Fibroblast of skin of abdomen (primary cell): Measurements from ENCODE around the gene KIF1C.

Experiments used
- DNase-seq: peaks from one replicate; pipeline ENCODE4 v3.0.0-alpha.2; 2013

Gene KIF1C

DNA sequence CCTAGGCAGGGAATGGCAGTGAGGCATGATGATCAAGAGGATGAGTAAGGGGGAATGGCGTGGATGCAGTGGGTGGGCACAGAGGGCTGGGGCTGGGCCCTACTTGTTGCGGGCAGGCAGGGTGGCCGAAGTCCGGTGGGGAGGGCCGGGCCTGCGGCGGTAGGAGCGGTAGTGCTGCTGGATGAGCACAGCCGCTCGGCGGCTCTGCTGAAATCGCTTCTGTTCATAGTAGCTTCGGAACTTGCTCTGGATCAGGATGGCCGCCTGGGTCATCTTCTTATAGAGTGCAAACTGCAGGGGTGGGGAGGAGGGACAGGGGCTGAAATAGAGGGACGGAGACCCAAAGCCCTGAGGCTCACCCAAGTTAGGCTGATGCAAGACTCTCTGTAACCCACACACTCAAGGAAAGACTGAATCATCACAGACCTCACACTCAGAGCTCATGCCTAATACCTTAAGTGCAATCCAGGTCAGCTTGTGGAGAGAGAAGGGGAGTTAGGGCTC is 28.7 kb upstream of the KIF1C start:
- DNase-seq = peak; percentile 96

- DNase-seq = no peak
These were observed 28.1 kb upstream of the KIF1C start for GRCh38 chr17:4969551-4970173.

- DNase-seq = no peak
These were observed 27.5 kb upstream of the KIF1C start for GRCh38 chr17:4970273-4970672.

DNA sequence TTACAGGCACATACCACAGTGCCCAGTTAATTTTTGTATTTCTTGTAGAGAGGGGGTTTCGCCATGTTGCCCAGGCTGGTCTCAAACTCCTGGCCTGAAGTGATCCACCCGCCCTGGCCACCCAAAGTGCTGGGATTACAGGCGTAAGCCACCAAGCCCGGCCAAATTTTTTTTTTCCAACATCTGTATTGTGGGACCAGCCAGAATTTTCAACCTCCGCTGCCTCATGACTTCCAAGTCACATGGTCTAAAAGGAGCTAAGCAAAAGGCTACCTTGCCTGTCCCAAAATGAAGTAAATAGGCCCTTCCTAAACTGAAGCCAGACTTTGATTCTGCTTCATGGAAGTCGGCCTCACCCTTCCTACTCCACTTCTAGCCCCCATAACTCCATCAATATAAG is 25.9 kb upstream of the KIF1C start:
- DNase-seq = no peak

DNA sequence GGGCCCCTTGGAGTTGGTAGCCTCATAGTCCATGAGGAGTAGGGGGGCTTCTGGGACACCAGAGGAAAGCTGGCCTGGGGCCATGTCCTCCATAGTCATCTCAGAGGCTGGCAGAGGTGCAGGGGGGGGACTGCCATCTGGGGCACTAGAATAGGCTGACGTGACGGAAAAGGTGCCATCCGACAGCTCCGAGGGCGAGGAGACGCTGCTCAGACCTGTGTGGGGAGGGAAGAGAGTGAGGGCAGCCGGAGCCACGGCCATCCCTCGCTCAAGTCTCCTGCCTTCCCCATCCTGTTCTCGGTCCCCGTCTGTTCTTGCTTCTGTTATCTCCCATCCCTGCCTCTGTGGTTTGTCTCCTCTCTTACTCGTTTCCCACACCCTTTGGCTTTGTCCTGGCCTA is 25.4 kb upstream of the KIF1C start:
- DNase-seq = no peak

- DNase-seq = no peak
These were observed 25.0 kb upstream of the KIF1C start for GRCh38 chr17:4972752-4973151.

DNA sequence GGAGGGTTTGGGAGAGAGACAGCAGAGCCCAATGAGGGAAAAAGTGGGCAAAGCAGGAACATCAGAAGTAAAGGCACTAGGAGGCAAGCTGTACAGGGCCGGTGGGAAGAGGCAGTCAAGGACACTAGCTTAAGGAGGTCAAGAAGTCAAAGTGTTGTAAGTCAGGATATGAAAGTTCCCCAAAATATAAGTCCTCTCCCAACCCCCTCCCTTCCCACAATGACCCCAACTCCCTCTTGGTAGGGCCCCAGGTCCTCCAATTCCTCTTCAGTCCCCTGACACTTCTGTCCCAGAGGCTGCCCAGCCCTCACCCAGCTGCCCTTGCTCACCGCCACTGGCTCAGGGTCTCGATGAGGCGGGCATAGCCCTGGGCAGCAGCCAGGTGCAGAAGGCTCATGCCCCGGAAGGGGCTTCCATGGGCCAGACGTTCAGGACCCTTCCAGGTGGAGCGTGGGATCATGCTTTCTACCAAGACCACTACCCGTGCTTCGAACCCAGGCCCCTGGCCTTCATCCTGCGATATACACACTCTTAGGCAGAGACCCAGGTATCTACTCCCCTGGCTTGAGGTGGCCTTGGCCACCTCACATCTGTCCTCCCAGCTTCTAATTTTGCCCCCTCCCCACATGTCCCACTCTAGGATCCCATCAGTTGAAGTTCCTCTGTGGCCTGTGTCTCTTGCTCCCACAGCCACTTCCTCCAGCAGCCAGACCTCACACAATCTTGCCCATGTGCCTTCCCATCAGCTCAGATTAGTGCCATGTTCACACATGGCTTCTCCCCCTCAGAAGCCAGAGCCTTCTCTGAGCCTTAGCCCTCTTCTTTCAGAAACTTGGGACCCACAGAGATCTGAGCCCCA is 24.3 kb upstream of the KIF1C start:
- no peak for DNase-seq

- DNase-seq = no peak
These were observed 23.6 kb upstream of the KIF1C start for GRCh38 chr17:4974115-4974670.

- no peak for DNase-seq
These were observed 19.0 kb upstream of the KIF1C start for GRCh38 chr17:4978726-4979125.

DNA sequence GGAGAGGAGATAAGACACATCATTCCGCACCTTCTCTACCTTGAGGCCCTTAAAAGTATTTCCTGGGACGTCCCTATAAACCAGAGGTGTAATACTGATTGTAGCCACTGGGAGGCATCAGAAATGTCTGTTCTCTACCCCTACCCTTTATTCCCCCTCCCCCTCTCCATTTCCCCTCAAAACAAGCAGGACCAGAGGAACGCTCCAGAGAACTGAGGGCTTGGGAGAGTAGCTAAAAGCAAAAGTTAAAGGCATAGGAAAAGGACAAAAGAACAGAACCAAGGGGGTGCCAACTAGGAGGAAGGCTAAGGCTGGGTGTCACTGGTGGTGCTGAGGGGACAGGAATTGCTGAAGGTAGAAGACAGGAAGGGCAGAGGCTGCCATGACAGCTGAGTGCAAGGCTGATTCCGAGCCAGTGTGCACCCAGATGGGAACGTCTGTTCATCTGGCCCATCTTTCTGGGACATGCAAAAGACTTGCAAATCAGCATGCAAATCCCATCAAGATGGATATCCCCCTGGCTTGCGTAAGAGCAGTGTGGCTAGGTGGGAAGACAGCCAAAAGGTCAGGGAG is 17.0 kb upstream of the KIF1C start:
- DNase-seq = peak; percentile 50

- no peak for DNase-seq
These were observed 15.4 kb upstream of the KIF1C start for GRCh38 chr17:4982305-4982704.

- DNase-seq = no peak
These were observed 11.3 kb upstream of the KIF1C start for GRCh38 chr17:4986403-4986802.

GRCh38 chr17:4986951-4987766 is 10.6 kb upstream of the KIF1C start, which contains the start of gene CAMTA2:
Gene CAMTA2 (minus strand): TSS chr17:4987675. CDS start chr17:4986222, 1,453 bp downstream.
- DNase-seq = peak; percentile 79

DNA sequence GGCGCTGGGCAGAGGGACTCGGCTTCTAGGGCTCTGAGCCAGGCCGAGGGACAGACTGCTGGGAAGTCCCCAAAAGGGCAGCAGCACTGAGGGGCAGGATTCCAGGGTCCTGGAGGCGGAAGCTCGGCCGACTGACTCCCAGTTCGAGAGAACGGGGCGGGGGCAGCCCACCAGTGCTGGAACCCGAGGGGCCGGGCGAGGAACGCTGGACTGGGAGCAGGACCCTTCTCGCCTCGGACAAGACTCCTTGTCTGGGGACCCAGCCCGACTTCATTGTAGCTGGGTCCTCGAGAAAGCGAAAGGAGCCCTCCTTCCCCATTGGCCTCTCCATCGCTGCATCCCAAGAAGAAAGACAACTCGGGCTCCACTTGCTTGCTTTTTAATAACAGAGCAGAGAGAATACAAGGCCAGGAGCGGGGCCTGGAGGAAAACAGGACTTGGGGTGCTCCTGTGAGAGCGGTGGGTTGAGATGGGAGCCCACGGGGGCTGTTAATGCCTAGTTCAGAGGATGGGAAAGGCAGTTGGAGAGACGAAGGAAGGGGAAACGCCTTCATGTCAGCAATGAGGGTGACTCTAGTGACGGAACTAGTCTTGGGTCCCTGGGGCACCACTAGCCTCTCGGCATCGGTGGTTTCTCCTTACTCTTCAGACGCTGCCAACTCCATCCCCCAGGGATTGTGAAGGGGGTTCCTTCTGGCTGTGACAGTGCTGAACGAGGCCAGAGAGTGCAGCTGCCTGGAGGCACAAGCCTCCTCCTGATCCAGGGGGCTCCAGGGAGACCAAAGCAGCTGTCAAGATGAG is 9.8 kb upstream of the KIF1C start:
- peak; percentile 10 for DNase-seq

DNA sequence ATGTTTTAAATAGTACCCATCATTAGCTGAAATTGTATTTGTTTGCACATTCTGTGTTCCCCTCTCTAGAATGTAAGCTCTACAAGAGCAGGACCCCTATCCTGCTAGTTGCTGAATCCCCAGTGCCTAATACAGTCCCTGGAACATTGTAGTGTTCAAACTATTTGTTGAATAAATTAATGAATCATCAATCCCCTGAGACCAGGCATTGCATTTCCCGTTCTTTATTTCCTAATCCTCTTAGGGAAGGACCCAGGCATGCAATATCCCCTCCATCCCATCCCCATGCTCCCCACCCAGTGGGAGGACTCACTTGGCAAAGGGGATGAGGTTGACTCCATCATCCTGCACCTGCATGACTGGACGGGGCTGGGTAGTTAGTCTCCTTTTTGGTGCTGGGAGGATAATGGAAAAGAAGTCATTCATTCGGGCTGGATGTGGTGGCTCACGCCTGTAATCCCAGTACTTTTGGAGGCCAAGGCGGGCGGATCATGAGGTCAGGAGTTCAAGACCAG is 3.6 kb upstream of the KIF1C start:
- no peak for DNase-seq

GRCh38 chr17:4998027-4998731 is 429 bp downstream of the KIF1C start:
- DNase-seq = no peak

DNA sequence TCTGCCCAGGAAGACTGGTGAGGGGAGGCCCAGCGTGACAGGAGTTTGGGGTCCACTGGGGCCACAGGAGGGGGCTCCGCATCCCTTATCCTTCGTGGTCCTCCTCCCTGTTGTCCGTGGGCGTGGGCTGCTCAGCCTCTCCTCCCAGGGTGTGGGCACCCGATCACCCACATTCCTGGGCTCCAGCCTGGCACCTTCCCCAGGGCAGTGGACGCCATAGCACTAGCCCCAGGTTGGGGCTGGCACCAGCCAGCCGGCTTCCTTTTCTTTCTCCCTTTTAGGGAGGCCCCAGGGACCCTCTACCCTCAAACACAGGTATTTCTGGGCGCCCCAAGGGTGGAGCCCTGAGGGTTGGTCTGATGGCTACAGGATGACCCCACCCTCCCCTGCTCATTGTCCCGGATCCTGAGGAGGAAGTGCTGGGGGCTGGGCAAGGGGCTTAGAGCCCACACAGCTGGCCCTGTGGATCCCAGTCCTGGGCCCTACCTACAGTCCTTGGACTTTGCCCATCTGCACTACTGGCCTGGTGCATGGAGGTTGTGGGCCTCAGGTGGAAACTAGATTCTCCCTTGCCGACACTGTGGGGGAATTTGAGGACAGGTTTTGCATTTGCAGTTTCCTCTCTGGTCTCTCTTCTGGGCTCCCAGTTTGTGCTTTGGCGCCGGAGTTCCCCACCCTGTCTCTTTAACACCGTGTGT is 1.1 kb downstream of the KIF1C start:
- no peak for DNase-seq

- DNase-seq = no peak
These were observed 1.8 kb downstream of the KIF1C start for GRCh38 chr17:4999430-5000093.

- DNase-seq = no peak
These were observed 2.5 kb downstream of the KIF1C start for GRCh38 chr17:5000237-5000639.
